Adrenal gland (tissue), 5 donors: Measurements from ENCODE around the gene EIF4A3.

ENCODE experiments used
- CTCF ChIP-seq, 6 experiments: fragments of 450-650 bp in 4 of 6; fragments of 200-600 bp in 2 of 6; sonication (generic) in 1 of 6; IDR thresholded peaks; 1 replicate in 5 of 6; 2 replicates in 1 of 6; pipeline versions ENCODE4 v1.5.1 to v1.8.0; 2016 to 2021; ENCODE audit warnings: antibody characterized with exemption in 6 of 6, mild to moderate bottlenecking in 2 of 6, moderate library complexity in 1 of 6
- POLR2A ChIP-seq, 2 donors: fragments of 450-650 bp; IDR thresholded peaks; one replicate each; pipeline ENCODE4 v1.6.1; 2017; ENCODE audit warnings: antibody characterized with exemption in 2 of 2, mild to moderate bottlenecking in 2 of 2, moderate library complexity in 1 of 2
- donor health status: DM: no; HTN: no; CAD: no.

GRCh38 chr17:80171681-80172080 is 24.8 kb upstream of the EIF4A3 start:
- no peak for TF ChIP-seq CTCF (IDR thresholded peaks at IDR 0.05)
- no peak for TF ChIP-seq POLR2A (IDR thresholded peaks at IDR 0.05)
